Stimulated activated CD8-positive, alpha-beta memory T cell treated with anti-CD3 and anti-CD28 coated beads, Interleukin-15, amount 100 ng/mL, for 48 hours (primary cell): ENCODE results near the gene PPP1R3E.

Source experiments
- DNase-seq, 2 donors: peaks; one replicate each; pipeline ENCODE4 v3.0.0-alpha.2; 2020; ENCODE audit warnings: low read depth in 2 of 2

PPP1R3E gene

DNA sequence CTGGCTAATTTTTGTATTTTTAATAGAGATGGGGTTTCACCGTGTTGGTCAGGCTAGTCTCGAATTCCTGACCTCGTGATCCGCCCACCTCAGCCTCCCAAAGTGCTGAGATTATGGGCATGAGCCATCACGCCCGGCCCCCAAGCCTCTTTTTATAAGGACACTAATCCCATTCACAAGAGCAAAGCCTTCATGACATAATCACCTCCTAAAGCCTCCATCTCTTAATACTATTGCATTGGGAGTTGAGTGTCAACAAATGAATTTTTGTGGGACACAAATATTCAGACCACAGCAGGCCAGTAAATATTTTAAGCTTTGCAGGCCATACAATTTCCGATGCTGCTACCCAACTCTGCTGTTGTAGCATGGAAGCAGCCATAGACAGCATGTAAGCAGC, 54.1 kb downstream of the PPP1R3E start:
- DNase-seq, result no peak
